Retinal pigment epithelial cell (primary cell): ENCODE data around the gene GNG4.
A peak's percentile ranks its signal among the peaks of the same experiment; 100 is the strongest.
"Not testable (repeated sequence)": the region's sequence is repeated elsewhere in the genome, so short reads cannot be mapped to it uniquely, and the experiment has no call there.

ENCODE experiments used
- DNase-seq: peaks from one replicate; pipeline ENCODE4 v3.0.0-alpha.2; 2010; ENCODE audit warnings: low read depth
- H3K4me3 ChIP-seq: 2 replicates; pipeline ENCODE4 v1.5.1; 2011; ENCODE audit warnings: mild to moderate bottlenecking, low read length, control low read depth, moderate library complexity
- TF ChIP-seq, protein P1 (sequence below): conservative IDR thresholded peaks from 2 replicates; pipeline ENCODE4 v1.5.1; 2011; ENCODE audit warnings: low read depth, low read length, control low read depth, inconsistent platforms

Gene GNG4

DNA sequence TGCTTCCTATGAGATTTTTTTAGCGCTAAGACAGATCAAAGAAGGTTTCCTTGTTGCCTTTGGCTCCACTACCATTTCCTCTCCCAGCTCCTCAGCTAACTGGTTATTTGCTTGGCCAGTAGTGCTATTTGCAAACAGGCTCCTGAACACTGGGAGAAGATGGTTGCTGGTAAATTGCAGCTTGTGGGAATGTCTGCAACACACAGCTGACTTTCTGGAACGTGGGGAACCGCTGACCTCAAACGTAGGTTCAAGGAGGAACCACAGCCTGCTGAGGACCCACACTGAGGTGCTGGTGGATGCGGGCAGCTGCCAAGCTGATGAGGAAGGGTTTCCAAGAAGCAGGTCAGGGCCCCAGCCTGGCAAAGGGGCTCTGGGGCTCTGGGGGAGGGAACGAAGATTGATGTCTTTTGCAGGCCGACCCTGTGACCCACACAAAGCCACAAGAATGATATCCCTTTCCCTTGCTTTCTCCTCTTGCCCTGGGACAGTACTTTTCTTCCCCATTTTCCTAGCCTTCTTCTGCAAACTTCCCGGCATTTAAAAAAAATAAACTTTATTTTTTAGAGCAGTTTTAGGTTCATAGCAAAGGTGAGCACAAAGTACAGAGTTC is 24.8 kb downstream of the GNG4 start:
- no peak for DNase-seq
- no peak overlapping the region for H3K4me3 ChIP-seq

DNA sequence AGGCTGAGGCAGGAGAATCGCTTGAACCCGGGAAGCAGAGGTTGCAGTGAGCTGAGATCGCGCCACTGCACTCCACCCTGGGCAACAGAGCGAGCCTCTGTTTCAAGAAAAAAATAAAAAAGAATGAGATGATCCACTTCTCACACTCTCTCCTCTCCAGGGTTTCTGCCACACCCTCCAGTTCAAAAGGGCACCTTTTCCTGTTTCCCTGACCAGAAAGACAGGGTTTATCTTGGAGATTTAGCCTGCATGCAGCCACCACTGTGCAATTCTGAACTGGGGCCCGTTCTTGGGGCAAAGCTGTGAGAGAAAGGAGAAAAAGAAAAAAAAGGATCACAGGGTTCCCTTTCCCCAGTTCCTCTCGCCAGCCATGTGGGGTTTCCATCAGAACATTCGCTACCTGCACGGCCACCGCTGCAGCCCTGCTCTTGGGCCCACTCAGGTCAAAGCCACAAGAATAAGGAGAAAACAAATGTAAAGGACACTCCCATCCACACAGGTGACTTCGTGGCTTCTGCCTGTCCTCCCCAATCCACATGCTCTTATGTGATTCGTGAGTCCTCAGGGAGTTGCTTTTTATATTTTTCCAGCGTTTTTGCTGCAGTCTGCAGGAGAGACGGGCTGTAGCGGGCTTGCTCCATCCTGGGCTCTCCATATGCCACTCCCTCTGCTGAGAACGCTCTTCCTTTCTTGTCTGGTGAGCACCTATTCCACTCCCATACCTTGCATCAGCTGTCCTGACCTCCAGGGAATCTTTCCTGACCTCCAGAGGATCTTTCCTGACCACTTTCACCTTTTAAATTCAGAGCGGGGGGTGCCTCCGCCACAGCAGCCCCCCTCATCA is 26.4 kb downstream of the GNG4 start:
- no peak for DNase-seq
- TF ChIP-seq, protein P1, sequence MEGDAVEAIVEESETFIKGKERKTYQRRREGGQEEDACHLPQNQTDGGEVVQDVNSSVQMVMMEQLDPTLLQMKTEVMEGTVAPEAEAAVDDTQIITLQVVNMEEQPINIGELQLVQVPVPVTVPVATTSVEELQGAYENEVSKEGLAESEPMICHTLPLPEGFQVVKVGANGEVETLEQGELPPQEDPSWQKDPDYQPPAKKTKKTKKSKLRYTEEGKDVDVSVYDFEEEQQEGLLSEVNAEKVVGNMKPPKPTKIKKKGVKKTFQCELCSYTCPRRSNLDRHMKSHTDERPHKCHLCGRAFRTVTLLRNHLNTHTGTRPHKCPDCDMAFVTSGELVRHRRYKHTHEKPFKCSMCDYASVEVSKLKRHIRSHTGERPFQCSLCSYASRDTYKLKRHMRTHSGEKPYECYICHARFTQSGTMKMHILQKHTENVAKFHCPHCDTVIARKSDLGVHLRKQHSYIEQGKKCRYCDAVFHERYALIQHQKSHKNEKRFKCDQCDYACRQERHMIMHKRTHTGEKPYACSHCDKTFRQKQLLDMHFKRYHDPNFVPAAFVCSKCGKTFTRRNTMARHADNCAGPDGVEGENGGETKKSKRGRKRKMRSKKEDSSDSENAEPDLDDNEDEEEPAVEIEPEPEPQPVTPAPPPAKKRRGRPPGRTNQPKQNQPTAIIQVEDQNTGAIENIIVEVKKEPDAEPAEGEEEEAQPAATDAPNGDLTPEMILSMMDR, result no peak
- H3K4me3 ChIP-seq, result no peak overlapping the region

More for the DNA sequence above, 24.8 kb downstream of the GNG4 start:
- TF ChIP-seq, protein P1, result no peak

DNA sequence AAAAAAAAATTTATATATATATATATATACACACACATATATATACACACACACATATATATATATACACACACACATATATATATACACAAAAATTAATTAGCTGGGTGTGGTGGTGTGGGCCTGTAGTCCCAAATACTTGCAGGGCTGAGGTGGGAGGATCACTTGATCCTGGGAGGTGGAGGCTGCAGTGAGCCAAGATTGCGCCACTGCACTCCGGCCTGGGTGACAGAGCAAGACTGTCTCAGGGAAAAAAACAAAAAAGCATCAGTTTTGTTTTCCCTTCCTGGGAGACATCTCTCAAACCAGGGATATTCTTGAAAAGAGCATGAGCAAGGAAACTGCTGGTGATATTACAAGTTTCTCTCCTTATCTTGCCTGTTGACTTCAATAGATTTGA is 30.4 kb downstream of the GNG4 start:
- DNase-seq, H3K4me3 ChIP-seq: not testable (repeated sequence)

DNA sequence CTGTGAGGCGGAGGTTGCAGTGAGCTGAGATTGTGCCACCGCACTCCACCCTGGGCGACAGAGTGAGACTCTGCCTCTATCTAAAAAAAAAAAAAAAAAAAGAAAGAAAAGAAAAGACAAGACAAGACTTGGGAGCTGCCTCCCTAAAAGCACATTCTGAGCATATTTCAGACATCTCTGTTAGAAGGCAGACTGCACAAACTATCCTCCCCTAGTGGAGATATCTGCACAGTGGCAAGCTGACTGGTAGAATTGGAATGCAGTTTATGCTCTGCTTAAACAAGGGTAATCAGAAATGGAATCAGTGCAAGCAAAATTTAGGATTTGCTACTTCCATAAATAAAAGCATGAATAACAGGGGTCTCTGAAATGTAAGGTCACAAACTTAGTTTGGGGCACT is 31.8 kb downstream of the GNG4 start:
- no peak overlapping the region for H3K4me3 ChIP-seq
- no peak for DNase-seq
- TF ChIP-seq, protein P1, result peak; percentile 47

DNA sequence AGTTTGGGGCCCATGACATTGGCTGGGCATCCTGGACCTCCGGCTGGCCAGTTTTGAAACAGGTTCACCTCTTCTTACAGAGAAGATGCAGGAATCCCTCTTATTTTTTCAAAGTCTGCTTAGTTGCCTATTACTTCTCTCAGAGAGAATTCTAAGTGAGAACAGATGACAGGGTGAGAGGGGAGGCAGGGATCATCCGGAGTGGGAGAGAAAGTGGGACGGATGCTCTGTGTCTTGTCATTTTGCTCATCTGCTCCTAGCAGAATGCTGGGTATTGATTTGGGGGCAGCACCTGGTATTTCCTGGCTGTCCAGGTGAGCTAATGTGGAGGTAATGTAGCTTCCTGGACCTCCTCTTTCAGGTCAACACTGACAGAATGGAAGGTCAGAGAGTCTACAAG is 32.4 kb downstream of the GNG4 start:
- no peak for DNase-seq
- H3K4me3 ChIP-seq, result no peak overlapping the region
- TF ChIP-seq, protein P1, result no peak

DNA sequence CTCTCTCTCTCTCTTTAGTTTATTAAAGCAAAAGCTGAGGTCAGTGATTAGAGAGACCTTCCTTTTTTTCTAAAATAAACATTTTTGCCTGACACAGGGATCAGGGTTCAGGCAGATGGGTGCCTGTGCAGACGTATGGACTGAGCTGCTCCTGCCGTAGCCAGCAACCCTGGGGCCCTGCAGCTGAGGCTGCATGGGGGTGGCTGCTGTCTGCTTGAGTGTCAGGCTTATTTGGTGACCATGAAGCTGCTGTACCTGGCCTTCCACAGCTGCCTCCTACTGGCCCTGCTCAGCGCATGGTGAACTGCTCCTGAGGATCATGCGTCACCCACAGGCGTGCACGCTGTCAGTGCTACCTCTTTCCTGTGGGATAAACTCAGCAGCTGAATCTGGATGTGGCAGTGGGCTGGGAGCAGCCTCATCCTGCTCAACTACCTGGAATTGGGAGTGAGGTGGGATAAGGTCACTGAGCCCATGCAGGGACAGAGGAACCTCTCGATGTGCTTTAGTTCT is 35.1 kb downstream of the GNG4 start:
- TF ChIP-seq, protein P1, result no peak
- no peak for DNase-seq
- no peak overlapping the region for H3K4me3 ChIP-seq

DNA sequence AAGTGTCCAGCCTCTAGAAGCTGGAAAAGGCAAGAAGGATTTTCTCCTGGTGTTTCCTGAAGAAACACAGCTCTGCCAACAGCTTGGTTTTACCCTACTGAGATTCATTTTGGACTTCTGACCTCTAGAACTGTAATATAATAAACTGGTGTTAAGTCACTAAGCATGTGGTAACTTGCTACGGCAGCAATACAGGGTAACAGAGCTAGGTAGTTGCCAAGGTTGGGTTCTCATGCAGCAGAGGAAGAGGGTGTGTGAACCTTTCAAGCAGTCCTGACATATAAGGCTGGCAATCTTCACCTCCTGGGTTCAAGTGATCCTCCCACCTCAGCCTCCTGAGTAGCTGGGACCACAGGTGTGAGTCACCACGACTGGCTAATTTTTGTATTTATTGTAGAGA is 36.0 kb downstream of the GNG4 start:
- DNase-seq, result no peak
- H3K4me3 ChIP-seq, result no peak overlapping the region
- TF ChIP-seq, protein P1, result no peak
